Neural cell (in vitro differentiated cells): ENCODE measurements around the gene TIAL1. TPM values are rescaled to one million over a fixed set of nuclear protein-coding genes. Genes with fewer than 3 reads are reported as not detected.

Source experiments
- H2AFZ ChIP-seq: fragments of 200-600, 300-800 bp; sonication (generic), shearing (Covaris generic); 2 replicates; pipeline ENCODE4 v1.6.0; 2014; ENCODE audit warnings: low read depth, mild to moderate bottlenecking, antibody characterized with exemption, low read length, moderate library complexity
- H3F3A ChIP-seq: fragments of 200-600 bp; shearing (Covaris generic); 2 replicates; pipeline ENCODE4 v1.6.1; 2016; ENCODE audit warnings: mild to moderate bottlenecking, moderate library complexity, mixed read lengths, antibody characterized with exemption, low read length; ENCODE audit not compliant: insufficient read depth, poor library complexity, severe bottlenecking
- H3K27ac ChIP-seq: fragments of 200-600, 300-800 bp; sonication (generic), shearing (Covaris generic); 2 replicates; pipeline ENCODE4 v1.5.1; 2014; ENCODE audit warnings: mild to moderate bottlenecking, low read length, moderate library complexity
- H3K27me3 ChIP-seq: fragments of 300-800, 200-600 bp; sonication (generic), shearing (Covaris generic); 2 replicates; pipeline ENCODE4 v1.6.0; 2014; ENCODE audit warnings: mild to moderate bottlenecking, low read depth, low read length, moderate library complexity; ENCODE audit not compliant: insufficient read depth
- H3K36me3 ChIP-seq: fragments of 300-800, 200-600 bp; sonication (generic), shearing (Covaris generic); 2 replicates; pipeline ENCODE4 v1.5.1; 2014; ENCODE audit warnings: mild to moderate bottlenecking, antibody characterized with exemption, low read length, moderate library complexity; ENCODE audit not compliant: insufficient read depth
- H3K4me2 ChIP-seq: fragments of 300-800, 200-600 bp; sonication (generic), shearing (Covaris generic); 2 replicates; pipeline ENCODE4 v1.6.0; 2014; ENCODE audit warnings: mild to moderate bottlenecking, low read length
- H3K4me3 ChIP-seq: fragments of 300-800, 200-600 bp; sonication (generic), shearing (Covaris generic); 2 replicates; pipeline ENCODE4 v1.5.1; 2014; ENCODE audit warnings: mild to moderate bottlenecking, low read length, moderate library complexity
- H3K79me2 ChIP-seq: fragments of 200-600 bp; shearing (Covaris generic); replicated peaks from 2 replicates; pipeline ENCODE4 v1.6.0; 2014; ENCODE audit warnings: mild to moderate bottlenecking, low read length, moderate library complexity; ENCODE audit not compliant: insufficient read depth
- H3K9ac ChIP-seq: fragments of 300-800, 200-600 bp; sonication (generic), shearing (Covaris generic); 2 replicates; pipeline ENCODE4 v1.6.1; 2016; ENCODE audit warnings: mild to moderate bottlenecking, low read length, mixed read lengths
- H3K9me2 ChIP-seq: fragments of 200-600 bp; shearing (Covaris generic); 2 replicates; pipeline ENCODE4 v1.6.1; 2016; ENCODE audit warnings: mild to moderate bottlenecking, low read length, mixed read lengths; ENCODE audit not compliant: insufficient read depth
- H3K9me3 ChIP-seq: fragments of 200-600, 300-800 bp; sonication (generic), shearing (Covaris generic); 2 replicates; pipeline ENCODE4 v1.6.1; 2016; ENCODE audit warnings: mild to moderate bottlenecking, mixed run types, low read length, moderate library complexity, mixed read lengths
- H4K20me1 ChIP-seq: fragments of 200-600 bp; shearing (Covaris generic); 2 replicates; pipeline ENCODE4 v1.6.1; 2016; ENCODE audit warnings: mild to moderate bottlenecking, mixed run types; ENCODE audit not compliant: insufficient read depth
- CTCF ChIP-seq: fragments of 450-650 bp; IDR thresholded peaks from 2 replicates; pipeline ENCODE4 v1.5.1; 2014; ENCODE audit warnings: antibody characterized with exemption, mild to moderate bottlenecking, moderate library complexity; ENCODE audit not compliant: poor library complexity, severe bottlenecking
- EP300 ChIP-seq: fragments of 450-650 bp; conservative IDR thresholded peaks from 2 replicates; pipeline ENCODE4 v1.6.1; 2014; ENCODE audit warnings: antibody characterized with exemption, mild to moderate bottlenecking, moderate library complexity; ENCODE audit not compliant: poor library complexity, severe bottlenecking
- EZH2 ChIP-seq: fragments of 200-600, 300-800 bp; shearing (Covaris generic), sonication (generic); IDR thresholded peaks from 2 replicates; pipeline ENCODE4 v1.6.1; 2014; ENCODE audit warnings: antibody characterized with exemption, low read length, borderline replicate concordance, mild to moderate bottlenecking; ENCODE audit not compliant: insufficient read depth, poor library complexity, severe bottlenecking
- MXI1 ChIP-seq: fragments of 450-650 bp; conservative IDR thresholded peaks from 2 replicates; pipeline ENCODE4 v1.6.1; 2014; ENCODE audit warnings: antibody characterized with exemption, mild to moderate bottlenecking; ENCODE audit not compliant: poor library complexity, severe bottlenecking
- POLR2AphosphoS5 ChIP-seq: IDR thresholded peaks from 2 replicates; pipeline ENCODE4 v1.6.1; 2012
- RAD21 ChIP-seq: fragments of 450-650 bp; conservative IDR thresholded peaks from 2 replicates; pipeline ENCODE4 v1.6.1; 2014; ENCODE audit warnings: antibody characterized with exemption, mild to moderate bottlenecking, moderate library complexity
- REST ChIP-seq: IDR thresholded peaks from 2 replicates; pipeline ENCODE4 v1.6.1; 2012; ENCODE audit warnings: borderline replicate concordance
- SMC3 ChIP-seq: fragments of 450-650 bp; conservative IDR thresholded peaks from 2 replicates; pipeline ENCODE4 v1.6.1; 2014; ENCODE audit warnings: antibody characterized with exemption, mild to moderate bottlenecking, moderate library complexity; ENCODE audit not compliant: poor library complexity
- TAF1 ChIP-seq: IDR thresholded peaks from 2 replicates; pipeline ENCODE4 v1.6.1; 2012; ENCODE audit warnings: low read depth
- polyA plus RNA-seq: library from polyadenylated mRNA; depleted of rRNA; stranded (reverse); fragments of >200 nt; gene quantifications from 2 replicates; pipeline ENCODE4 v1.2.3, GENCODE V29; 2014

The TIAL1 gene
- polyA plus RNA-seq, 1 donor from 2014 or later = 85.1 TPM

- H4K20me1 ChIP-seq = no peaks in the 10 kb centered on the region
- no peaks in the 10 kb centered on the region for H3K36me3 ChIP-seq
- TF ChIP-seq MXI1 (no peak), TAF1 (no peak), EP300 (no peak), EZH2 (no peak), RAD21 (no peak), CTCF (no peak), REST (no peak), SMC3 (no peak), POLR2AphosphoS5 (no peak)
- no peak overlapping the region for H3K27ac ChIP-seq
- H3K9me2 ChIP-seq = no peaks in the 10 kb centered on the region
- H3K4me2 ChIP-seq = no peak overlapping the region
- H3K27me3 ChIP-seq = peaks cover 5% of the 10 kb centered on the region
- no peaks in the 10 kb centered on the region for H3K9me3 ChIP-seq
- no peaks in the 10 kb centered on the region for H3F3A ChIP-seq
- no peak overlapping the region for H3K9ac ChIP-seq
- H3K79me2 ChIP-seq = no peaks in the 10 kb centered on the region
- H3K4me3 ChIP-seq = no peak overlapping the region
- H2AFZ ChIP-seq = no peak overlapping the region
These were observed 47.3 kb downstream of the TIAL1 start for GRCh38 chr10:119549247-119549999.

- no peak overlapping the region for H3K9ac ChIP-seq
- H3K79me2 ChIP-seq = no peaks in the 10 kb centered on the region
- H3K4me3 ChIP-seq = no peak overlapping the region
- H2AFZ ChIP-seq = no peak overlapping the region
- no peaks in the 10 kb centered on the region for H3K9me2 ChIP-seq
- no peaks in the 10 kb centered on the region for H3K36me3 ChIP-seq
- TF ChIP-seq TAF1 = no peak
- TF ChIP-seq POLR2AphosphoS5 = no peak
- no peak for TF ChIP-seq MXI1
- no peak for TF ChIP-seq REST
- no peak for TF ChIP-seq SMC3
- TF ChIP-seq EP300 = no peak
- no peak for TF ChIP-seq RAD21
- TF ChIP-seq EZH2 = no peak
- TF ChIP-seq CTCF = no peak
- peaks cover 38% of the 10 kb centered on the region for H3K27me3 ChIP-seq
- no peaks in the 10 kb centered on the region for H3F3A ChIP-seq
- H3K9me3 ChIP-seq = no peaks in the 10 kb centered on the region
- no peaks in the 10 kb centered on the region for H4K20me1 ChIP-seq
- no peak overlapping the region for H3K4me2 ChIP-seq
- no peak overlapping the region for H3K27ac ChIP-seq
These were observed 50.8 kb downstream of the TIAL1 start for GRCh38 chr10:119546009-119546408.
